IMR-90 (cell line): ENCODE data around the gene PHF21A. TPM values are rescaled to one million over a fixed set of nuclear protein-coding genes. Genes with fewer than 3 reads are reported as not detected.

ENCODE experiments used
- ATAC-seq: fragments of 200-7000 bp; cut with Tn5 transposase; 2 replicates; pipeline ENCODE4 v1.9.1; 2020; ENCODE audit warnings: low read depth, mild to moderate bottlenecking, moderate library complexity
- BruUV-seq: library from RNA; stranded (reverse); fragments of 400-500 nt; replicated peaks from 2 replicates; lab custom pipeline; 2021; lab: Mats Ljungman, UMichigan
- CTCF ChIA-PET: fragments of 300-600 bp; formaldehyde crosslinking; extraction: SDS; loops from one replicate; lab custom pipeline; 2021; ENCODE audit warnings: antibody characterized with exemption; lab: Yijun Ruan, JAX
- POLR2A ChIA-PET: fragments of 300-600 bp; sonication (Branson Sonifier 250); formaldehyde crosslinking; loops from one replicate; lab custom pipeline; 2022; ENCODE audit warnings: antibody characterized with exemption; ENCODE audit not compliant: unreplicated experiment; lab: Charles Lee
- DNase-seq: peaks from one replicate; pipeline ENCODE4 v3.0.0; 2013
- H2AFZ ChIP-seq: replicated peaks from 2 replicates; pipeline ENCODE3; 2013; ENCODE audit warnings: low read length, mild to moderate bottlenecking; ENCODE audit not compliant: poor library complexity
- H2AK5ac ChIP-seq: 2 replicates; pipeline ENCODE4 v1.6.1; 2013; ENCODE audit warnings: low read depth, low read length, inconsistent platforms
- H2AK9ac ChIP-seq: replicated peaks from 2 replicates; pipeline ENCODE3; 2013; ENCODE audit warnings: mild to moderate bottlenecking, low read depth, low read length, moderate library complexity; ENCODE audit not compliant: poor library complexity
- H2BK120ac ChIP-seq: 2 replicates; pipeline ENCODE4 v1.6.1; 2013; ENCODE audit warnings: low read depth, low read length, inconsistent platforms
- H2BK15ac ChIP-seq: 3 replicates; pipeline ENCODE4 v1.6.1; 2013; ENCODE audit warnings: low read depth, low read length, inconsistent platforms
- H2BK20ac ChIP-seq: 2 replicates; pipeline ENCODE4 v1.6.1; 2013; ENCODE audit warnings: low read depth, mild to moderate bottlenecking, inconsistent platforms, low read length, moderate library complexity
- H2BK5ac ChIP-seq: 2 replicates; pipeline ENCODE4 v1.6.1; 2013; ENCODE audit warnings: mild to moderate bottlenecking, low read depth, low read length, inconsistent platforms; ENCODE audit not compliant: poor library complexity, severe bottlenecking
- H3K14ac ChIP-seq: replicated peaks from 2 replicates; pipeline ENCODE4 v1.6.1; 2013; ENCODE audit warnings: low read depth, low read length, inconsistent platforms
- H3K18ac ChIP-seq: 2 replicates; pipeline ENCODE4 v1.6.1; 2013; ENCODE audit warnings: low read depth, low read length, control low read depth
- H3K23ac ChIP-seq: 2 replicates; pipeline ENCODE4 v1.6.1; 2013; ENCODE audit warnings: low read depth, low read length, inconsistent platforms
- H3K27ac ChIP-seq: 2 replicates; pipeline ENCODE4 v1.5.1; 2013; ENCODE audit warnings: mild to moderate bottlenecking, control low read depth, low read length; ENCODE audit not compliant: insufficient read depth
- H3K27me3 ChIP-seq: 2 replicates; pipeline ENCODE4 v1.6.1; 2013; ENCODE audit warnings: low read length; ENCODE audit not compliant: control insufficient read depth, insufficient read depth
- H3K36me3 ChIP-seq: 2 replicates; pipeline ENCODE4 v1.6.1; 2013; ENCODE audit warnings: low read length, mixed read lengths; ENCODE audit not compliant: control insufficient read depth, insufficient read depth
- H3K4ac ChIP-seq: 2 replicates; pipeline ENCODE4 v1.6.1; 2013; ENCODE audit warnings: low read depth, low read length, inconsistent platforms
- H3K4me1 ChIP-seq: 2 replicates; pipeline ENCODE4 v1.6.1; 2013; ENCODE audit warnings: low read length, mixed read lengths; ENCODE audit not compliant: control insufficient read depth, insufficient read depth
- H3K4me2 ChIP-seq: 2 replicates; pipeline ENCODE4 v1.6.1; 2013; ENCODE audit warnings: low read depth, mild to moderate bottlenecking, control low read depth, low read length, moderate library complexity
- H3K4me3 ChIP-seq: 2 replicates; pipeline ENCODE4 v1.5.1; 2013; ENCODE audit warnings: low read depth, mild to moderate bottlenecking, control low read depth, low read length, moderate library complexity; ENCODE audit not compliant: insufficient read depth
- H3K56ac ChIP-seq: 2 replicates; pipeline ENCODE4 v1.6.1; 2013; ENCODE audit warnings: low read length, inconsistent platforms; ENCODE audit not compliant: insufficient read depth; ENCODE audit errors: extremely low read depth
- H3K79me1 ChIP-seq, 2 experiments: 2 replicates each; pipeline ENCODE4 v1.6.1; 2013; ENCODE audit warnings: low read length in 2 of 2, inconsistent platforms in 1 of 2, low read depth in 1 of 2
- H3K9ac ChIP-seq: 2 replicates; pipeline ENCODE4 v1.6.1; 2013; ENCODE audit warnings: low read depth, low read length, control low read depth
- H3K9me1 ChIP-seq: 2 replicates; pipeline ENCODE4 v1.6.1; 2013; ENCODE audit warnings: low read length, inconsistent platforms; ENCODE audit not compliant: insufficient read depth
- H3K9me3 ChIP-seq: 2 replicates; pipeline ENCODE4 v1.6.1; 2013; ENCODE audit warnings: low read length; ENCODE audit not compliant: control insufficient read depth, insufficient read depth
- H4K20me1 ChIP-seq: 2 replicates; pipeline ENCODE4 v1.6.1; 2013; ENCODE audit warnings: low read length, inconsistent platforms; ENCODE audit not compliant: insufficient read depth
- H4K5ac ChIP-seq: 2 replicates; pipeline ENCODE4 v1.6.1; 2013; ENCODE audit warnings: mild to moderate bottlenecking, low read depth, low read length, control low read depth
- H4K8ac ChIP-seq, 2 experiments: 2 replicates each; pipeline ENCODE4 v1.6.1; 2013; ENCODE audit warnings: low read depth in 2 of 2, low read length in 2 of 2, control low read depth in 1 of 2, inconsistent platforms in 1 of 2
- H4K91ac ChIP-seq: 2 replicates; pipeline ENCODE4 v1.6.1; 2013; ENCODE audit warnings: low read depth, low read length, inconsistent platforms; ENCODE audit not compliant: insufficient read depth
- BHLHE40 ChIP-seq: fragments of 150-350 bp; IDR thresholded peaks from 2 replicates; pipeline ENCODE4 v1.6.1; 2016; ENCODE audit warnings: mild to moderate bottlenecking, low read depth, low read length
- CEBPB ChIP-seq: IDR thresholded peaks from 2 replicates; pipeline ENCODE4 v1.6.1; 2012; ENCODE audit warnings: low read depth, low read length, improper control_type of control experiment
- CHD1 ChIP-seq: IDR thresholded peaks from 2 replicates; pipeline ENCODE4 v1.6.1; 2012; ENCODE audit warnings: low read depth, low read length, improper control_type of control experiment
- FOS ChIP-seq: fragments of 150-350 bp; IDR thresholded peaks from 2 replicates; pipeline ENCODE4 v1.6.1; 2016; ENCODE audit warnings: low read depth, low read length
- MAFK ChIP-seq: IDR thresholded peaks from 2 replicates; pipeline ENCODE4 v1.6.1; 2012; ENCODE audit warnings: low read depth, low read length, improper control_type of control experiment
- MAZ ChIP-seq: IDR thresholded peaks from 2 replicates; pipeline ENCODE4 v1.6.1; 2012; ENCODE audit warnings: low read depth, mild to moderate bottlenecking, low read length, improper control_type of control experiment, moderate library complexity, borderline replicate concordance
- MXI1 ChIP-seq: IDR thresholded peaks from 2 replicates; pipeline ENCODE4 v1.6.1; 2012; ENCODE audit warnings: low read depth, mild to moderate bottlenecking, low read length, moderate library complexity, borderline replicate concordance
- NFE2L2 ChIP-seq: fragments of 150-350 bp; IDR thresholded peaks from 2 replicates; pipeline ENCODE4 v1.6.1; 2016; ENCODE audit warnings: low read depth, mild to moderate bottlenecking, low read length
- POLR2A ChIP-seq: IDR thresholded peaks from 2 replicates; pipeline ENCODE4 v1.6.1; 2012; ENCODE audit warnings: mild to moderate bottlenecking, low read depth, low read length
- RAD21 ChIP-seq: IDR thresholded peaks from 2 replicates; pipeline ENCODE4 v1.6.1; 2012; ENCODE audit warnings: low read length, improper control_type of control experiment
- RCOR1 ChIP-seq: IDR thresholded peaks from 2 replicates; pipeline ENCODE4 v1.6.1; 2012; ENCODE audit warnings: mild to moderate bottlenecking, low read length, improper control_type of control experiment; ENCODE audit not compliant: insufficient replicate concordance
- RFX5 ChIP-seq: IDR thresholded peaks from 2 replicates; pipeline ENCODE4 v1.8.0; 2012; ENCODE audit warnings: low read depth, mild to moderate bottlenecking, low read length, moderate library complexity
- SMC3 ChIP-seq: fragments of 150-350 bp; IDR thresholded peaks from 2 replicates; pipeline ENCODE4 v1.6.1; 2016; ENCODE audit warnings: low read depth, mild to moderate bottlenecking, antibody characterized with exemption, low read length, moderate library complexity
- dilution Hi-C: fragments of 300-500 bp; cut with HindIII; formaldehyde crosslinking; loops from one replicate; pipeline ENCODE4 v1.14.3; 2018; ENCODE audit warnings: low sequenced_read_pairs; ENCODE audit not compliant: unreplicated experiment
- in situ Hi-C: fragments of 300-500 bp; cut with MboI; formaldehyde crosslinking; loops from 3 replicates; pipeline ENCODE4 v1.14.3; 2019; ENCODE audit warnings: low sequenced_read_pairs, inconsistent platforms, mixed read lengths
- intact Hi-C: fragments of 100-400 bp; cut with micrococcal nuclease; formaldehyde crosslinking; loops from 2 replicates; pipeline ENCODE4 v1.10.0; 2022
- polyA plus RNA-seq, 3 experiments: library from polyadenylated mRNA; depleted of rRNA; stranded (reverse); fragments of >200 nt; gene quantifications; 2 replicates each; pipeline ENCODE4 v1.2.3, GENCODE V29; 2012; ENCODE audit warnings: low replicate concordance in 1 of 3
- total RNA-seq: library from RNA; depleted of rRNA; stranded (reverse); fragments of >200 nt; gene quantifications from 2 replicates; pipeline ENCODE4 v1.2.3, GENCODE V29; 2012
- TF ChIP-seq, protein P1 (sequence below): conservative IDR thresholded peaks from 2 replicates; pipeline ENCODE4 v1.5.1; 2012; ENCODE audit warnings: mild to moderate bottlenecking, low read depth, low read length, improper control_type of control experiment
- TF ChIP-seq, protein P2 (sequence below): fragments of 150-350 bp; IDR thresholded peaks from 2 replicates; pipeline ENCODE4 v1.6.1; 2016; ENCODE audit warnings: low read depth, mild to moderate bottlenecking, low read length, moderate library complexity, borderline replicate concordance

PHF21A gene
- total and polyA plus RNA-seq, 2 of the 4 experiments (the other 2 are of a cell fraction) = 9.0 to 20.6 TPM

DNA sequence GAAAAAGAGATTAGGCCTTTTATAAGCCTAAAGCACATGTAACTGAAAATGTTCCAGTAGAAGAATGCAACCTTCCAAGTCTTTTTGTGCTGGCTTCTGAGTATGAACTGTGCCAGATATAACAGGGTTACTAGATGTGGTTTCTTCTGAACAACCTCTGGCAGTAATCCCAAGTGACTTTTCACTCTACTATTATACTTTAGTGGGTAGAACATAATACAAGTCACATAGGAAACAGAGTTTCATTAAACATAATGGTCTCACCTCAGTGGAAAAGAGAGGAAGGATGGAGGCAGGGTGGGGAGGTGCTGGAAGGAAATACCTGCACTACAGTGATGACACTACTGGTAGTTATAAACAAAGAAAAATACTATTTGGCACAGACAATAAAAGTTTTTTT lies 81.3 kb downstream of the PHF21A start:
- ChIA-PET CTCF (no interaction called here), POLR2A (no interaction called here)
- Histone ChIP-seq H3K4me1 (peaks cover 7% of the 10 kb centered on the region), H4K8ac (no peak overlapping the region), H3K9me3 (no peaks in the 10 kb centered on the region), H3K9ac (no peak overlapping the region), H3K27me3 (no peaks in the 10 kb centered on the region), H3K4ac (no peak overlapping the region), H2AFZ (no peak overlapping the region), H3K4me2 (no peak overlapping the region), H2BK5ac (no peak overlapping the region), H2AK5ac (no peak overlapping the region), H4K91ac (no peak overlapping the region), H3K14ac (no peak overlapping the region), H4K20me1 (peaks cover 16% of the 10 kb centered on the region; the same call in 1 of the 2 replicates), H3K79me1 (peaks cover 22 to 29% of the 10 kb centered on the region in 2 experiments), H3K27ac (no peak overlapping the region), H3K36me3 (no peaks in the 10 kb centered on the region; the same call in 1 of the 2 replicates), H4K5ac (no peak overlapping the region), H3K56ac (no peak overlapping the region), H2BK20ac (no peak overlapping the region), H2BK120ac (no peak overlapping the region), H2AK9ac (no peak overlapping the region), H3K9me1 (no peaks in the 10 kb centered on the region; the same call in 1 of the 2 replicates), H3K4me3 (no peak overlapping the region), H3K23ac (no peak overlapping the region), H2BK15ac (no peak overlapping the region), H3K18ac (no peak overlapping the region)
- intact Hi-C loops = no loop called here
- ATAC-seq = 0 out of 2 replicates have a peak, but pooled peaks have one; percentile 27
- dilution Hi-C loops = no loop called here
- DNase-seq = peak; percentile 69
- BruUV-seq = no TSS peak
- in situ Hi-C loops = no loop called here
- no peak for TF ChIP-seq RAD21
- TF ChIP-seq RCOR1 = no peak
- TF ChIP-seq, protein P1, sequence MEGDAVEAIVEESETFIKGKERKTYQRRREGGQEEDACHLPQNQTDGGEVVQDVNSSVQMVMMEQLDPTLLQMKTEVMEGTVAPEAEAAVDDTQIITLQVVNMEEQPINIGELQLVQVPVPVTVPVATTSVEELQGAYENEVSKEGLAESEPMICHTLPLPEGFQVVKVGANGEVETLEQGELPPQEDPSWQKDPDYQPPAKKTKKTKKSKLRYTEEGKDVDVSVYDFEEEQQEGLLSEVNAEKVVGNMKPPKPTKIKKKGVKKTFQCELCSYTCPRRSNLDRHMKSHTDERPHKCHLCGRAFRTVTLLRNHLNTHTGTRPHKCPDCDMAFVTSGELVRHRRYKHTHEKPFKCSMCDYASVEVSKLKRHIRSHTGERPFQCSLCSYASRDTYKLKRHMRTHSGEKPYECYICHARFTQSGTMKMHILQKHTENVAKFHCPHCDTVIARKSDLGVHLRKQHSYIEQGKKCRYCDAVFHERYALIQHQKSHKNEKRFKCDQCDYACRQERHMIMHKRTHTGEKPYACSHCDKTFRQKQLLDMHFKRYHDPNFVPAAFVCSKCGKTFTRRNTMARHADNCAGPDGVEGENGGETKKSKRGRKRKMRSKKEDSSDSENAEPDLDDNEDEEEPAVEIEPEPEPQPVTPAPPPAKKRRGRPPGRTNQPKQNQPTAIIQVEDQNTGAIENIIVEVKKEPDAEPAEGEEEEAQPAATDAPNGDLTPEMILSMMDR = no peak
- TF ChIP-seq RFX5 = no peak
- TF ChIP-seq MAZ = no peak
- TF ChIP-seq NFE2L2 = no peak
- TF ChIP-seq POLR2A = no peak
- TF ChIP-seq FOS = no peak
- TF ChIP-seq MXI1 = no peak
- TF ChIP-seq BHLHE40 = no peak
- TF ChIP-seq CEBPB = no peak
- TF ChIP-seq SMC3 = no peak
- no peak for TF ChIP-seq MAFK
- TF ChIP-seq, protein P2, sequence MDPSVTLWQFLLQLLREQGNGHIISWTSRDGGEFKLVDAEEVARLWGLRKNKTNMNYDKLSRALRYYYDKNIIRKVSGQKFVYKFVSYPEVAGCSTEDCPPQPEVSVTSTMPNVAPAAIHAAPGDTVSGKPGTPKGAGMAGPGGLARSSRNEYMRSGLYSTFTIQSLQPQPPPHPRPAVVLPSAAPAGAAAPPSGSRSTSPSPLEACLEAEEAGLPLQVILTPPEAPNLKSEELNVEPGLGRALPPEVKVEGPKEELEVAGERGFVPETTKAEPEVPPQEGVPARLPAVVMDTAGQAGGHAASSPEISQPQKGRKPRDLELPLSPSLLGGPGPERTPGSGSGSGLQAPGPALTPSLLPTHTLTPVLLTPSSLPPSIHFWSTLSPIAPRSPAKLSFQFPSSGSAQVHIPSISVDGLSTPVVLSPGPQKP = no peak
- TF ChIP-seq CHD1 = no peak
